K562 (cell line): Measurements from ENCODE around the gene NUDT5. TPM values are rescaled to one million over a fixed set of nuclear protein-coding genes. Genes with fewer than 3 reads are reported as not detected.

ENCODE experiments used
- ARID1B ChIP-seq: fragments of 450-650 bp; IDR thresholded peaks from 2 replicates; pipeline ENCODE4 v1.6.1; 2016; ENCODE audit warnings: antibody characterized with exemption, mild to moderate bottlenecking, inconsistent platforms
- ATF7 ChIP-seq: fragments of 450-650 bp; IDR thresholded peaks from 2 replicates; pipeline ENCODE4 v1.7.1; 2014; ENCODE audit warnings: mild to moderate bottlenecking, moderate library complexity
- EHMT2 ChIP-seq: fragments of 450-650 bp; IDR thresholded peaks from 2 replicates; pipeline ENCODE4 v1.6.1; 2018; ENCODE audit warnings: antibody characterized with exemption
- FOSL1 ChIP-seq: fragments of 200-800 bp; sonication (Bioruptor generic); conservative IDR thresholded peaks from 2 replicates; pipeline ENCODE4 v1.6.1; 2016; ENCODE audit warnings: missing genetic modification characterization, missing compliant biosample characterization
- HDAC1 ChIP-seq, 2 experiments: fragments of 450-650 bp; IDR thresholded peaks; 2 replicates each; pipeline ENCODE4 v1.6.1; 2016 to 2017; ENCODE audit warnings: inconsistent platforms in 1 of 2, mild to moderate bottlenecking in 1 of 2, moderate library complexity in 1 of 2
- HDAC6 ChIP-seq: IDR thresholded peaks from 2 replicates; pipeline ENCODE4 v1.6.1; 2012; ENCODE audit warnings: low read depth, mild to moderate bottlenecking, control low read depth, inconsistent platforms, low read length, moderate library complexity
- HNRNPL ChIP-seq: fragments of 200-400 bp; formaldehyde crosslinking; IDR thresholded peaks from 2 replicates; pipeline ENCODE4 v1.6.1; 2017; ENCODE audit warnings: low read depth, mild to moderate bottlenecking, low read length
- IFI16 ChIP-seq: fragments of 250-450 bp; sonication (Bioruptor Pico); IDR thresholded peaks from 2 replicates; pipeline ENCODE4 v2.1.2; 2022; ENCODE audit warnings: mild to moderate bottlenecking, inconsistent platforms
- L3MBTL2 ChIP-seq: fragments of 450-650 bp; IDR thresholded peaks from 2 replicates; pipeline ENCODE4 v1.6.1; 2016; ENCODE audit warnings: mild to moderate bottlenecking, moderate library complexity
- MAFF ChIP-seq: IDR thresholded peaks from 2 replicates; pipeline ENCODE4 v1.6.1; 2012; ENCODE audit warnings: low read length, improper control_type of control experiment
- MYC ChIP-seq, 2 experiments: fragments of 250-450 bp in 1 of 2; sonication (Bioruptor Pico) in 1 of 2; IDR thresholded peaks; 2 replicates each; pipeline versions ENCODE4 v1.5.1 to v1.6.1; 2012 to 2021; ENCODE audit warnings: low read depth in 2 of 2, borderline replicate concordance in 1 of 2, improper control_type of control experiment in 1 of 2, low read length in 1 of 2, mild to moderate bottlenecking in 1 of 2, moderate library complexity in 1 of 2
- MYNN ChIP-seq, 2 experiments: sonication (generic); formaldehyde crosslinking in 1 of 2; IDR thresholded peaks; 2 replicates each; pipeline versions ENCODE4 v1.5.0 to v1.6.1; 2016 to 2020; ENCODE audit warnings: antibody characterized with exemption in 1 of 2, missing genetic modification reagents in 1 of 2
- NELFE ChIP-seq: IDR thresholded peaks from 2 replicates; pipeline ENCODE4 v1.6.1; 2011; ENCODE audit warnings: mild to moderate bottlenecking; ENCODE audit not compliant: insufficient read depth, insufficient read length
- NONO ChIP-seq, 2 experiments: fragments of 200-400 bp in 1 of 2; fragments of 450-650 bp in 1 of 2; formaldehyde crosslinking in 1 of 2; IDR thresholded peaks; 2 replicates each; pipeline ENCODE4 v1.6.1; 2017; ENCODE audit warnings: low read depth in 2 of 2, mild to moderate bottlenecking in 2 of 2, moderate library complexity in 2 of 2, low read length in 1 of 2
- POLR2B ChIP-seq: fragments of 450-650 bp; IDR thresholded peaks from 2 replicates; pipeline ENCODE4 v1.6.1; 2018; ENCODE audit warnings: low read depth; ENCODE audit not compliant: partially characterized antibody
- PTTG1 ChIP-seq: fragments of 450-650 bp; IDR thresholded peaks from 2 replicates; pipeline ENCODE4 v1.6.1; 2016; ENCODE audit warnings: low read depth, mild to moderate bottlenecking, missing genetic modification characterization, missing compliant biosample characterization
- RREB1 ChIP-seq: fragments of 250-450 bp; sonication (Bioruptor Pico); IDR thresholded peaks from 2 replicates; pipeline ENCODE4 v1.4.0; 2020
- SAP30 ChIP-seq: fragments of 200-600 bp; sonication (generic); IDR thresholded peaks from 2 replicates; pipeline ENCODE4 v1.6.1; 2012; ENCODE audit warnings: borderline replicate concordance, low read depth, mild to moderate bottlenecking, moderate library complexity, low read length, control low read depth, inconsistent platforms; ENCODE audit not compliant: insufficient read depth, poor library complexity, severe bottlenecking
- SRSF9 ChIP-seq: fragments of 200-400 bp; formaldehyde crosslinking; IDR thresholded peaks from 2 replicates; pipeline ENCODE4 v1.6.1; 2017; ENCODE audit warnings: low read depth, low read length, borderline replicate concordance
- TCF7L2 ChIP-seq: fragments of 150-350 bp; IDR thresholded peaks from 2 replicates; pipeline ENCODE4 v1.6.1; 2016; ENCODE audit warnings: low read depth, mild to moderate bottlenecking, low read length, moderate library complexity
- ZNF143 ChIP-seq: sonication (generic); formaldehyde crosslinking; IDR thresholded peaks from 2 replicates; pipeline ENCODE4 v1.9.0; 2022; ENCODE audit warnings: mild to moderate bottlenecking, missing genetic modification reagents
- ZNF184 ChIP-seq: sonication (generic); formaldehyde crosslinking; IDR thresholded peaks from 2 replicates; pipeline ENCODE4 v1.5.0; 2020; ENCODE audit warnings: missing genetic modification reagents
- polyA plus RNA-seq, 8 experiments: library from polyadenylated mRNA; depleted of rRNA in 4 of 8; stranded (reverse) in 5 of 8; unstranded in 3 of 8; fragments of >200 nt; fragmentation: Nextera tagmentation in 2 of 8; fragmentation: Illumina TruSeq in 1 of 8; extraction: Ambion mirVana in 2 of 8; extraction: Trizol in 1 of 8; gene quantifications; 2 replicates each; pipeline versions ENCODE4 v1.2.1 to v1.2.3, GENCODE V29; 2011 to 2014; ENCODE audit warnings: inconsistent platforms in 1 of 8, missing spikeins in 1 of 8
- total RNA-seq, 7 experiments: library from RNA; depleted of rRNA in 6 of 7; stranded (reverse); fragments of >200 nt in 6 of 7; fragmentation: Illumina TruSeq in 2 of 7; extraction: Trizol in 2 of 7; gene quantifications; 2 replicates each; pipeline versions ENCODE4 v1.2.1 to v1.2.3, GENCODE V29; 2011 to 2021; ENCODE audit warnings: low replicate concordance in 1 of 7

Gene NUDT5
- total and polyA plus RNA-seq, 9 of the 15 experiments (the other 6 are each of a cell fraction or from before 2014, with no cell fraction given): 87.7 to 422 (median 186) TPM

DNA sequence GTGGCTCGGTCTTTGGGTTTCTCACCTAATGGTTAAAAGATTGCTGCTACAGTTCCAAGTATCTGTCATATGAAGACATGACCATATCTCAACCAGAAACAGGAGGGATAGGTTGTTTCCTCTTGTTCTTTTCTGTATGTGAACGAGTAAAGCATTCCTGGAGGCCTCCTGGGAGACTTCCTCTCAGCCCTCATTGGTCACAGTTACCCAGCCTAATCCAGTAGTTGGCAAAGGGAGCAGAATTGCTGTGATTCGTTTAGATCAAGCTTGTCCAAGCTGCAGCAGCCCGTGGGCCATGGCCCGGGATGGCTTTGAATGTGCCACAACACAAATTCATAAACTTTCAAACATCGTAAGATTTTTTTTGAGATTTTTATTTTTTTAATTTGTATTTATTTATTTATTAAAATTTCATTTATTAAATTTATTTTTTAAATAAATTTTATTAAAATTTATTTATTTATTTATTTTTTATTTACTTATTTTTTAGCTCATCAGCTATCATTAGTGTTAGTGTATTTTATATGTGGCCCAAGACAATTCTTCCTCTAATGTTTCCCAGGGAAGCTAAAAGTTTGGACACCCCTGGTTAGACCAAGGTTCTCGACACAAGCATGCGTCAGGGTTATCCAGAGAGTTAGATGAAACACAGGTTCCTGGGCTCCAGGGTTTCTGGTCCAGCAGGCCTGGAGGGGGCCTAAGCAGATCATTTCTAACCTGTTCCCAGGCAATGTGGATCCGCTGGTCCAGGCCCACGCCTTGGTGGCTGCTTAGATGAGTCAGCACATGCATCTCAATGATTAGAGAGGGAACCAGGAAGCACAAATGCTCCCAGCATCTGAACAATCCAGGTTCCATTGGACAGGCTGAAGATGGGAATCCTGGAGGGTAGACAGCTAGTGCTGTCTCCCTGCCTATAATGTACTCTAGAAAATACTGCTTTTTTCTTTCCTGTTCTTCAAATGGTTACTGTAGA, 25.9 kb upstream of the NUDT5 start (continued):
- TF ChIP-seq HDAC6 (no peak), NELFE (no peak), IFI16 (no peak), L3MBTL2 (0 out of 2 replicates have a peak, but pooled peaks have one; percentile 20), SRSF9 (no peak), SAP30 (no peak), RREB1 (CRISPR knock-in tag) (0 out of 2 replicates have a peak, but pooled peaks have one; percentile 45), POLR2B (no peak), EHMT2 (no peak), ARID1B (peak; percentile 47), NONO (IDR thresholded peaks at IDR 0.05; ENCODE audit: low read depth in 2 of 2, low read length in 1 of 2) (no peak), MAFF (peak; percentile 91), TCF7L2 (no peak), PTTG1 (tag) (no peak), HNRNPL (no peak), ZNF143 (no peak), HDAC1 (IDR thresholded peaks at IDR 0.05) (peak in 1 of 2 experiments; percentile 47; a peak in 1 of 4 replicates), FOSL1 (tag) (peak; percentile 70), MYC (IDR thresholded peaks at IDR 0.05; ENCODE audit: low read depth, low read length) (peak; percentile 26; the same call in 1 of the 2 replicates), MYC (CRISPR knock-in tag; IDR thresholded peaks at IDR 0.05; ENCODE audit: borderline replicate concordance, low read depth) (no peak), ATF7 (peak; percentile 36; the same call in 1 of the 2 replicates), ZNF184 (CRISPR knock-in tag) (no peak), MYNN (IDR thresholded peaks at IDR 0.05) (no peak), MYNN (CRISPR knock-in tag; IDR thresholded peaks at IDR 0.05) (no peak)
